Loucy (cell line): ENCODE results near the gene APOBEC3B.

Source experiments
- H2AFZ ChIP-seq: fragments of 200-600 bp; sonication (generic); 2 replicates; pipeline ENCODE4 v1.6.0; 2016; ENCODE audit warnings: antibody characterized with exemption, mild to moderate bottlenecking, low read length, moderate library complexity
- H3F3A ChIP-seq: fragments of 200-600 bp; 2 replicates; pipeline ENCODE4 v1.6.0; 2016; ENCODE audit warnings: antibody characterized with exemption, low read depth, mild to moderate bottlenecking
- H3K27me3 ChIP-seq: fragments of 200-600 bp; sonication (generic); 2 replicates; pipeline ENCODE4 v1.6.1; 2014; ENCODE audit warnings: low read length, mild to moderate bottlenecking; ENCODE audit not compliant: insufficient read depth, poor library complexity, severe bottlenecking
- H3K36me3 ChIP-seq: fragments of 200-600 bp; sonication (generic); 2 replicates; pipeline ENCODE4 v1.6.1; 2016; ENCODE audit warnings: low read length; ENCODE audit not compliant: insufficient read depth
- H3K4me1 ChIP-seq: fragments of 200-600 bp; sonication (generic); 2 replicates; pipeline ENCODE4 v1.5.1; 2014; ENCODE audit warnings: low read length, mild to moderate bottlenecking; ENCODE audit not compliant: insufficient read depth, poor library complexity, severe bottlenecking
- H3K4me2 ChIP-seq: fragments of 200-600 bp; sonication (generic); 2 replicates; pipeline ENCODE4 v1.6.0; 2014; ENCODE audit warnings: antibody characterized with exemption, low read length, low read depth, mild to moderate bottlenecking; ENCODE audit not compliant: poor library complexity, severe bottlenecking
- H3K4me3 ChIP-seq: fragments of 200-600 bp; sonication (generic); 2 replicates; pipeline ENCODE4 v1.5.1; 2014; ENCODE audit warnings: low read length, mild to moderate bottlenecking, mixed read lengths; ENCODE audit not compliant: poor library complexity, severe bottlenecking
- H3K79me2 ChIP-seq: fragments of 200-600 bp; sonication (generic); 2 replicates; pipeline ENCODE4 v1.6.1; 2014; ENCODE audit warnings: low read length; ENCODE audit not compliant: insufficient read depth
- H3K9ac ChIP-seq: fragments of 200-600 bp; sonication (generic); 2 replicates; pipeline ENCODE4 v1.6.0; 2014; ENCODE audit warnings: mild to moderate bottlenecking, low read depth, low read length, moderate library complexity; ENCODE audit not compliant: poor library complexity, severe bottlenecking
- H3K9me2 ChIP-seq: fragments of 200-600 bp; sonication (generic); replicated peaks from 2 replicates; pipeline ENCODE4 v1.6.1; 2016; ENCODE audit warnings: low read depth, low read length, mixed read lengths
- H3K9me3 ChIP-seq: fragments of 200-600 bp; sonication (generic); 2 replicates; pipeline ENCODE4 v1.6.1; 2014; ENCODE audit warnings: mild to moderate bottlenecking, antibody characterized with exemption, low read length, low read depth; ENCODE audit not compliant: insufficient read depth
- H4K20me1 ChIP-seq: fragments of 200-600 bp; sonication (generic); 2 replicates; pipeline ENCODE4 v1.6.0; 2014; ENCODE audit warnings: antibody characterized with exemption, low read length, mild to moderate bottlenecking; ENCODE audit not compliant: insufficient read depth, poor library complexity, severe bottlenecking
- CTCF ChIP-seq: fragments of 200-600 bp; sonication (generic); conservative IDR thresholded peaks from 2 replicates; pipeline ENCODE4 v1.5.1; 2014; ENCODE audit warnings: mild to moderate bottlenecking, antibody characterized with exemption, low read length
- EZH2phosphoT487 ChIP-seq: fragments of 200-600 bp; IDR thresholded peaks from 2 replicates; pipeline ENCODE4 v1.6.1; 2018; ENCODE audit warnings: antibody characterized with exemption, mild to moderate bottlenecking, moderate library complexity, borderline replicate concordance

The APOBEC3B gene

DNA sequence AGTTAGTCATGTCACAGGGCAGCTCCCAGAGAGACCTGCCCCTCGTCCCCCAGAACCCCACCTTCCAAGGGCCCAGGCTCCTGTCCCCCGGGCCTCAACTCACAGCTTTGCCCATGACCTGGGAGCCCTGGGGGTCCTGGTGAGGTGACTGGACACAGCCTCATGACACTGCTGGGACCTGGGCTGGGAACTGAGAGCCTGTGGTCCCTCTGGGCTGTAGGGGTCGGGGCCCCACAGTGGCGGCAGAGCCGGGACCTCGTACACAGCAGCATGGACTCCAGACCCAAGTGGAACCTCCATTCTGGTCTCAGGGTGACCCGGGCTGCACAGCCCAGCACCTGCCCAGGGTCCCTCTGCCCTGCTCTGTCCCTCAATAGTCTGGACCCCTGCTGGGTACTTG, 17.8 kb upstream of the APOBEC3B start:
- Histone ChIP-seq H3F3A (no peaks in the 10 kb centered on the region), H3K4me3 (no peak overlapping the region), H3K27me3 (no peaks in the 10 kb centered on the region), H3K4me2 (no peak overlapping the region), H3K4me1 (no peaks in the 10 kb centered on the region), H3K9me3 (no peaks in the 10 kb centered on the region), H2AFZ (no peak overlapping the region), H3K9me2 (no peaks in the 10 kb centered on the region), H3K9ac (no peak overlapping the region), H3K79me2 (no peaks in the 10 kb centered on the region), H3K36me3 (no peaks in the 10 kb centered on the region), H4K20me1 (no peaks in the 10 kb centered on the region)
- TF ChIP-seq CTCF (no peak), EZH2phosphoT487 (no peak)

DNA sequence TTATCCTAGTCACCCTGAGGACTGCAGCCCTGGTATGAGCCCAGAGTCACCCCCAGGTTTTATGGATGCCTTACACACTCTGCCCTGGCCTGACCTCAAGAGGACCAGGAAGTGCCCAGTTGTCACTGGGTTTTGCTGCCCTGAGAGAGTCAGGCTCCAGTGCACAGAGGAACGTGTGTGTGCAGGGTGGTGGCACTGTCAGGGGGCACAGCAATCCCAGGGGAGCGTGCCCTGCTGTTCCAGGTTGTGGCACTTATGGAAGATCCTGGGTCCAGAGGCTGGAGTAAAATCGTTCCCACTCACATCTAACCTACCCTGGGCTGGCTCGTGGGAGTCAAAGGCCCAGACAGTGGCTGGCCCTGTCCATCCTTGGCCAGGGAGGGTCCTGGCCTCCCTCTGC, 17.2 kb upstream of the APOBEC3B start:
- Histone ChIP-seq H3K4me2 (no peak overlapping the region), H3K4me3 (no peak overlapping the region), H3K4me1 (no peaks in the 10 kb centered on the region), H3K27me3 (no peaks in the 10 kb centered on the region), H3K79me2 (no peaks in the 10 kb centered on the region), H3K9ac (no peak overlapping the region), H3K9me3 (no peaks in the 10 kb centered on the region), H4K20me1 (no peaks in the 10 kb centered on the region), H2AFZ (no peak overlapping the region), H3K36me3 (no peaks in the 10 kb centered on the region), H3K9me2 (no peaks in the 10 kb centered on the region), H3F3A (no peaks in the 10 kb centered on the region)
- no peak for TF ChIP-seq CTCF

GRCh38 chr22:38965614-38966379, 16.4 kb upstream of the APOBEC3B start:
- H2AFZ ChIP-seq: no peak overlapping the region
- H3F3A ChIP-seq: no peaks in the 10 kb centered on the region
- no peaks in the 10 kb centered on the region for H3K27me3 ChIP-seq

More at GRCh38 chr22:38965614-38966379, 16.4 kb upstream of the APOBEC3B start:
- no peak overlapping the region for H3K9ac ChIP-seq
- H4K20me1 ChIP-seq: no peaks in the 10 kb centered on the region
- no peaks in the 10 kb centered on the region for H3K4me1 ChIP-seq
- H3K79me2 ChIP-seq: no peaks in the 10 kb centered on the region
- no peak overlapping the region for H3K4me2 ChIP-seq
- no peak overlapping the region for H3K4me3 ChIP-seq
- TF ChIP-seq EZH2phosphoT487 (no peak), CTCF (no peak)
- no peaks in the 10 kb centered on the region for H3K36me3 ChIP-seq
- H3K9me2 ChIP-seq: no peaks in the 10 kb centered on the region
- no peaks in the 10 kb centered on the region for H3K9me3 ChIP-seq
